ENCODE results near the gene PEAK1.

The PEAK1 gene

DNA sequence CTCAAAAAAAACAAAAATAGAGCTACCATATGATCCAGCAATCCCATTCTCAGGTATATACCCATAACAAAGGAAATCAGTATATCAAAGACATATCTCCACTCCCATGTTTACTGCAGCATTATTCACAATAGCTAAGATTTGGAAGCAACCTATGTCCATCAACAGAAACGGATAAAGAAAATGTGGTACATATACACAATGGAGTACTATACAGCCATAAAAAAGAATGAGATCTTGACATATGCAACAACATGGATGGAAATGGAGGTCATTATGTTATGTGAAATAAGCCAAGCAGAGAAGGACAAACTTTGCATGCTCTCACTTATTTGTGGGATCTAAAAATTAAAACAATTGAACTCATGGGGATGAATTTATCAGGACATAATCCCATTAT lies 19.6 kb downstream of the PEAK1 start:
- Mint-ChIP-seq H3K27ac (no peak overlapping the region), H3K4me3 (no peak overlapping the region), H3K27me3 (no peaks in the 10 kb centered on the region), H3K36me3 (peaks cover 26% of the 10 kb centered on the region), H3K4me1 (peaks cover 5% of the 10 kb centered on the region), H3K9me3 (peaks cover 24% of the 10 kb centered on the region)
- ATAC-seq (ENCODE audit: low read depth) (no peak), DNase-seq (ENCODE audit: low spot score in 2 of 2) (no peak)

DNA sequence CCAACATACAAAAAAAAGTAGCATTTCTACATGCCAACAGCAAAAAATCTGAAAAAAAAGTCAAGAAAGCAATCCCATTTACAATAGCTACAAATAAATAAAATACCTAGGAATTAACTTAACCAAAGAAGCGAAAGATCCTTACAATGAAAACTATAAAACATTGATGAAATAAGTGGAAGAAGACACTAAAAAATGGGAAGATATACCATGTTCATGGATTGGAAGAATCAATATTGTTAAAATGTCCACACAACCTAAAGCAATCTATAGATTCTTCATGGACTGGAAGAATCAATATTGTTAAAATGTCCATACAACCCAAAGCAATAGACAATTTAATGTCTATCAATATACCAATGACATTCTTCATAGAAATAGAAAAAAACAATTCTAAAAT lies 21.0 kb downstream of the PEAK1 start:
- H3K27me3 Mint-ChIP-seq, result no peaks in the 10 kb centered on the region
- H3K36me3 Mint-ChIP-seq, result peaks cover 29% of the 10 kb centered on the region
- no peak overlapping the region for H3K27ac Mint-ChIP-seq
- DNase-seq (ENCODE audit: low spot score in 2 of 2) (no peak), ATAC-seq (ENCODE audit: low read depth) (no peak)
- peaks cover 5% of the 10 kb centered on the region for H3K4me1 Mint-ChIP-seq
- no peak overlapping the region for H3K4me3 Mint-ChIP-seq
- peaks cover 26% of the 10 kb centered on the region for H3K9me3 Mint-ChIP-seq

DNA sequence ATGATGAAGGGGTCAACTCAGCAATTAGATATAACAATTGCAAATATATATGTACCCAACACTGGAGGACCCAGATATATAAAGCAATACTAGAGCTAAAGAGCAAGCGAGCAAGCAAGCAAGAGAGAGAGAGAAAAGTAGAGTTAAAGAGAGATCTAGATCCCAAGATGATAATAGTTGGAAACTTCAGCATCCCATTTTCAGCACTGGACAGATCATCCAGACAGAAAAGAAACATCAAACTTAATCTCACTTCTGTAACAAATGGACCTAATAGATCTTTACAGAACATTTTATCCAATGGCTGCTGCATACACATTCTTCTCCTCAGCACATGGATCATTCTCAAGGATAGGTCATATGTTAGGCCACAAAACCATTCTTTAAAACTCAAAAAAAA lies 23.2 kb downstream of the PEAK1 start:
- Mint-ChIP-seq H3K36me3 (peaks cover 35% of the 10 kb centered on the region), H3K4me1 (peaks cover 8% of the 10 kb centered on the region), H3K9me3 (peaks cover 26% of the 10 kb centered on the region), H3K4me3 (no peak overlapping the region), H3K27ac (no peak overlapping the region), H3K27me3 (no peaks in the 10 kb centered on the region)
- DNase-seq (ENCODE audit: low spot score in 2 of 2) (no peak), ATAC-seq (ENCODE audit: low read depth) (no peak)

DNA sequence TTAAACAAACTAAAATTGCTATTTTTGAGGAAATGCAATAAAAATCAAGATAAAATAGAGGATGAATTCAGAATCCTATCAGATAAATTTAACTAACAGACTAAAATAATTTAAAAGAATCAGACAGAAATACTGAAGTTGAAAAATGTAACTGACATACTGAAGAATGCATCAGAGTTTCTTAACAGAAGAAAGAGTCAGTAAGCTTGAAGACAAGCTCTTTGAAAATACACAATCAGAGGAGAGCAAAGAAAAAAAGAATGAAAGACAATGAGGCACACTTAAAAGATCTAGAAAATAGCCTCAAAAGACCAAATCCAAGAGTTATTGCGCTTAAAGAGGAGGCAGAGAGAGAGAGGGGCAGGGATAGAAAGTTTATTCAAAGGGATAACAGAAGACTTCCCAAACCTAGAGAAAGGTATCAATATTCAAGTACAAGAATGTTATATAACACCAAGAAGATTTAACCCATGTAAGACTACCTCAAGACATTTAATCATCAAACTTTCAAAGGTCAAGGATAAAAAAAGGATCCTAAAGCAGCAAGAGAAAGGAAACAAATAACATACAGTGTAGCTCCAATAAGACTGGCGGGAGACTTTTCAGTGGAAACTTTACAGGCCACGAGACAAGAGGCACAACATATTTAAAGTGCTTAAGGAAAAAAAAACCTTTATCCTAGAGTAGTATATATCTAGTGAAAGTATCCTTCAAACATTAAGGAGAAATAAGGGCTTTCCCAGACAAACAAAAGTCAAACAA lies 24.7 kb downstream of the PEAK1 start:
- peaks cover 25% of the 10 kb centered on the region for H3K9me3 Mint-ChIP-seq
- H3K27ac Mint-ChIP-seq, result no peak overlapping the region
- H3K4me3 Mint-ChIP-seq, result no peak overlapping the region
- DNase-seq (ENCODE audit: low spot score in 2 of 2) (no peak), ATAC-seq (ENCODE audit: low read depth) (no peak)
- H3K27me3 Mint-ChIP-seq, result no peaks in the 10 kb centered on the region
- H3K4me1 Mint-ChIP-seq, result peaks cover 10% of the 10 kb centered on the region
- peaks cover 33% of the 10 kb centered on the region for H3K36me3 Mint-ChIP-seq

DNA sequence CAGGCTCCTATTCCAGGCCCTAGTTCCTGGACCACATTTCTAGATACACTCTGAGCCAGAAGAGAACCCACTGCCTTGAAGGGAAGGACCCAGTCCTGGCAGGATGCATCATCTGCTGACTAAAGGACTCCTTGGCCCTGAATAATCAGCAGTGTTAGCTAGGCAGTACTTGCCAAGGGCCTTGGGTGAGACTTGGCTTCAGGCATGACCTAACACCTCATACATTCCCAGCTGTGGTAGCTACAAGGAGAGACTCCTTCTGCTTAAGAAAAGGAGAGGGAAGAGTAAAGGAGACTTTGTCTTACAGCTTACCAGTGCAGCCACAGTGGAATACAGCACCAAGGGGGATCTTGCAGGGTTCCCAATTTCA lies 26.4 kb downstream of the PEAK1 start:
- Mint-ChIP-seq H3K27ac (no peak overlapping the region), H3K27me3 (no peaks in the 10 kb centered on the region), H3K9me3 (peaks cover 17% of the 10 kb centered on the region), H3K36me3 (peaks cover 26% of the 10 kb centered on the region), H3K4me1 (peaks cover 23% of the 10 kb centered on the region), H3K4me3 (no peak overlapping the region)
- ATAC-seq (ENCODE audit: low read depth) (no peak), DNase-seq (ENCODE audit: low spot score in 2 of 2) (no peak)

DNA sequence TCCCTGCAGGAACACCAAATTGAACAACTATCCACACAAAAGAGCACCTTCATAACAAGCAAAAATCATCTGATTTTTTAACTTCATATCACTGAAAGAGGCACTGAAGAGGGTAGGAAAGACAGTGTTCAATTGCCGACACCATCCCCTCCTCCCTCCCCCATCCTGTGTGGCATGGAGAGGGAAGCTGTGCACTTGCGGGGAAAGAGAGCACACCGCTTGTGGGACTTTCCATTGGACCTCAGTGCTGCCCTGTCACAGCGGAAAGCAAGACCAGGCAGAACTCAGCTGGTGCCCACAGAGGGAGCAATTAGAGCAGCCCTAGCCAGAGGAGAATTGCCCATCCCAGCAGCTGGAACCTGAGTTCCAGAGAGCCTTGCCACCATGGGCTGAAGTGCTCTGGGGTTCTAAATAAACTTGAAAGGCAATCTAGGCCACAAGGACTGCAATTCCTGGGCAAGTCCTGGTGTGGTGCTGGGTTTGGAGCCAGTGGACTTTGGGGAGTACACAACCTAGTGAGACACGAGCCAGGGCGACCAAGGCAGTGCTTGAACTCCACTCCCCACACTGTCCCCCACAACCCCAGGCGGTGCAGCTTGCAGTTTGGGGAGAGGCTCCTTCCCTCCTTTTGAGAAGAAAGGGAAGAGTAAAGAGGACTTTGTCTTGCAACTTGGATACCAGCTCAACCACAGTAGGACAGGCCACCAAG lies 27.0 kb downstream of the PEAK1 start:
- H3K36me3 Mint-ChIP-seq, result peaks cover 22% of the 10 kb centered on the region
- H3K27ac Mint-ChIP-seq, result no peak overlapping the region
- DNase-seq (ENCODE audit: low spot score in 2 of 2) (no peak), ATAC-seq (ENCODE audit: low read depth) (no peak)
- H3K27me3 Mint-ChIP-seq, result no peaks in the 10 kb centered on the region
- H3K9me3 Mint-ChIP-seq, result peaks cover 15% of the 10 kb centered on the region
- no peak overlapping the region for H3K4me3 Mint-ChIP-seq
- H3K4me1 Mint-ChIP-seq, result peaks cover 25% of the 10 kb centered on the region

DNA sequence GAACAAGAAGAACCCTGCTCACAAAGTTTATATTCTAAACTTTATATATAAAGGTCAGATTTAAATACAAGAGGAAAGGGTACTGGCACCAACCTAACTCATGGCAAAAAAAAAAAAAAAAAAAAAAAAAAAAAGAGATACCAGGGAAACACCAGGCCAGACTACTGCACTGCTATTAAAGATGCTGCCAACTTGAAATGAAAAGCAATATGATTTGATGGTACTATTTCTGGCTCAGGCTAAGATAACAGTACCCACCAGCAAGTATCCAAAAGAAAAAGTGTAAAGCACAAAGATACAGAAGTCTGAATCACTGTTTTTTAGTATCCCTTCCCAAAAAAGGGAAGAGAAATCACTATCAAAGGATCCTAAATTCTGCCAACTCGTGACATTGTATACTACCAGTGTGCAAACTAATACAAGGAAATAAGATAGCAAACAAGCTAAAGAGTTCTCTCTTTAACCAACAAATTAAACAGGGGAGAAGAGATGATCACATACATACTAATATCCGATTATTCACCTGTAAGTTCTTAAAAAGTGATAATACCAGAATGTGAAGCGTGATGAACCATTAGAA lies 28.4 kb downstream of the PEAK1 start:
- Mint-ChIP-seq H3K27me3 (no peaks in the 10 kb centered on the region), H3K9me3 (peaks cover 9% of the 10 kb centered on the region), H3K4me3 (no peak overlapping the region), H3K4me1 (peaks cover 35% of the 10 kb centered on the region), H3K36me3 (peaks cover 17% of the 10 kb centered on the region), H3K27ac (no peak overlapping the region)
- no peak for ATAC-seq (ENCODE audit: low read depth)
- DNase-seq (ENCODE audit: low spot score in 2 of 2), result no peak

DNA sequence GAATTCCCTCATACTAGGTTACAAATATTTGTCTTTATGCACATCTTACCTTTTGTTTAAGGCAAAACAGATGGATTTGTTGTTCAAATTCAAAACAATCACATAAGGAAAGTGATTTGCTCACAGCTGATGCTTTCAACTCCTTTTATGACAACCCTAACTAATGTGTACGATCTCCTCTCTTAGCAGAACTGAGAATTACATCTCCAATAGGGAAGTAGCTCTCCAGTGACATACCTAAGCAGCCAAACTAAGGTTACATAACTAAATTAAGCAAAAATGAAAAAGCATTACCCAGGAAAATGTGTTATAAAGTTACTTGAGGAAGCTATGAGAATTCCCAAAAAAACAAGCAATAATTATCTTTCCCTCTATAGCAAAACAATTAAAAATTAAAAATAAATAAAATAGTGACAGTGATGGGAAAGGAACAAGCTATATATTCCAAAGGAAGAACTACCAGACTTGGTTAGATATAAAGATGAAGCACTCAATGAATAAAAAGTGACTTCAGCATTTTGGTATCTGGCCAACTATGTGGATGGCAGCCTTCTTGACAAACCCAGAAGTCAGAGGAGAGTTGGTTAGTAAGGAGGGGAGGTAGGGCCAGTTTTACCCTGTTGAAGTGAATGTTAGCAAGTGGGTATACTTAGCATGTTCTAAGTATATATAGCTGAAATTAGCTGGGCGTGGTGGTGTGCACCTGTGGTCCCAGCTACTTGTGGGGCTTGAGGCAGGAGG lies 32.4 kb downstream of the PEAK1 start:
- ATAC-seq (ENCODE audit: low read depth), result peak; percentile 77
- Mint-ChIP-seq H3K27me3 (no peaks in the 10 kb centered on the region), H3K4me3 (no peak overlapping the region), H3K36me3 (peaks cover 3% of the 10 kb centered on the region), H3K9me3 (no peaks in the 10 kb centered on the region), H3K4me1 (peaks cover 33% of the 10 kb centered on the region), H3K27ac (peak overlapping the region; percentile 70)
- no peak for DNase-seq (ENCODE audit: low spot score in 2 of 2)

DNA sequence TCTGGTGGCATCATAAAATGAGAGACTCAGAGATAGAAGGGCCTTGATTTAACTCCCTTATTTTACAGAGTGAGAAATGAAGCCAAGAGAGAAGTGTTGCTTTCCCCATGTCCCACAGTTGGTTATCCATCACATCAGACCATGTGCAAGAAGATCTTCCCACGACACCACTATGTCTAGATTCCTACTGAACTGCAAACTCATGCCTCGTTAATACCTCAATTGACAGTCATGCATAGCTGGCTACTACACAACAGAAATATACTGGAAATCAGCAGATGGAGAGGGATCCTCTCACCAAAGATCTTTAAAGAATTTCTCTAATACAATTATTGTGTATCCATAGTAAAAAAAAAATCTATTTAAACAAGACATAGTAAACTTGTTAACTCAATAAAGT lies 33.3 kb downstream of the PEAK1 start:
- Mint-ChIP-seq H3K27me3 (no peaks in the 10 kb centered on the region), H3K27ac (no peak overlapping the region), H3K9me3 (no peaks in the 10 kb centered on the region), H3K4me3 (no peak overlapping the region), H3K4me1 (peaks cover 38% of the 10 kb centered on the region), H3K36me3 (peaks cover 3% of the 10 kb centered on the region)
- no peak for DNase-seq (ENCODE audit: low spot score in 2 of 2)
- no peak for ATAC-seq (ENCODE audit: low read depth)

DNA sequence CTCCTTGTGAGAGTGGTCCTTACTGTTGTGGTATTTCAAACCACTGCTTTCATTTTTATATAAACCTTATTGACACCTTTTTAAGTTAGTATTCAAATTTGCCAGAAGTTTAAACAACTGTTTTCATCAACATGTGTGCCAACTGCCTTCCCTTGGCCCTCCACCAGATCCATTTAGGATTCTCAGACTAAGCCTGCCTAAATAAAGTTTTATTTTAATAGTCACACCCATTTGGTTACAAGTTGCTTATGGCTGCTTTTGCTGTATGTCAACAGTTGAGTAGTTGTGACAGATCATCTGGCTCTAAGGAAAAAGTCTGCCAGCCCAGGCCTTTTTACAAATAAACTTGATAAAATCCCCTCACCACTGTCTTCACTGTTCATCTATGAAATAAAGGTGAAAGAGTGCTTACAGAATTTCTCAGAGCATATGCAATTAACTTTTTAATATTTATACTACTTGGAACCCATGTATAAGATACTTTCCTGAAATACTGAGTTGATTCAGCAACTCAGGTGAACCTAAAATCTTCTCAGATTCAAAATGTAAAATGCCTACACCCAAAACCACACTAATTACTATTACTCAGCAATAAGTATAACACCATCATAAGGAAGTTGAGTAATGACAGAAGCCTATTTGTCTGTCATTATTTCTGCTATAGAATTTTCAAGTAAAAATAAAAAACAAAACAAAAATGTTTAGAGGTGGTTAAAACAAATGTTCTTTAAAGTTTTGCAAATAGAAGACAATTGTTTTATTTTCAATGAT lies 35.1 kb downstream of the PEAK1 start:
- H3K27ac Mint-ChIP-seq, result no peak overlapping the region
- H3K9me3 Mint-ChIP-seq, result no peaks in the 10 kb centered on the region

DNA sequence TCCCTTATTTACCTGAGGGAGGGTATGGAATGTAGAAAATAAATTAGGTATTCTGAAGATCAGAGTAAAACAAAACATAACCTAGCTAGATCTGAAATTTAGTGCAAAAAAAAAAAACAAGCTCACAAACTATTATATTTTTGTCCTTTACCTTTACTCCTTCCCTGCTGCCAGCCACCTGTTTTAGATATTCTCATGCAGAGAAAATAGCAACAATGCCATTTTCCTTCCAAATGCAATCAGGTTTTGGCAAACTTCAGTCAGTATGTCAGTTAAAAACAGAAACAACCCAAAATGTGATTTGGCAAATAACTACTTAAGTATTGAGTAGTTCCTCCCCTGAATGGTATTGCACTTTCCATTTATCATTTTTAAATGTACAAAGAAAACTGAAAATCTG lies 35.8 kb downstream of the PEAK1 start:
- H3K36me3 Mint-ChIP-seq, result peaks cover 3% of the 10 kb centered on the region
- H3K27me3 Mint-ChIP-seq, result no peaks in the 10 kb centered on the region
- H3K27ac Mint-ChIP-seq, result no peak overlapping the region
- no peaks in the 10 kb centered on the region for H3K9me3 Mint-ChIP-seq
- H3K4me3 Mint-ChIP-seq, result no peak overlapping the region
- H3K4me1 Mint-ChIP-seq, result peaks cover 29% of the 10 kb centered on the region
- ATAC-seq (ENCODE audit: low read depth) (no peak), DNase-seq (ENCODE audit: low spot score in 2 of 2) (no peak)

More for the DNA sequence above, 35.1 kb downstream of the PEAK1 start:
- ATAC-seq (ENCODE audit: low read depth), result no peak
- no peak for DNase-seq (ENCODE audit: low spot score in 2 of 2)
- Mint-ChIP-seq H3K36me3 (peaks cover 3% of the 10 kb centered on the region), H3K4me1 (peaks cover 35% of the 10 kb centered on the region), H3K4me3 (no peak overlapping the region), H3K27me3 (no peaks in the 10 kb centered on the region)

DNA sequence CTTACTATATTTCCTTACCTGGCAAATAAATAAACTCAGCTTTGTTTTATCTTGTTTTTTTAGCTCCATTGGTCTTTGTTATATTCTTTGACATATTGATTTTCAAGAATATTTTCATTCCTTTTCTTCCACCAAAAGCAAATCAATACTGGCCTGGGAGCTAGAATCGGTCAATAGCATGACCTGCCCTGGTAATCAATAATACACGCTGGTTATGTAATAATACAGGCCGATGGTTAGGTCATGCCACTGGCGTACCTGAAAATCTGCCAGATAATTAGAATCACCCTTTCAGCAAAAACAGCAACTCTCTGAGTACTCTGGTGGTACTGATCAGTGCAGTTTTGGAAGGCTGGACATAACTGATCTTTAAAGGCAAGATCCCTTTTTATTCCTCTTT lies 39.9 kb downstream of the PEAK1 start:
- Mint-ChIP-seq H3K27ac (no peak overlapping the region), H3K9me3 (no peaks in the 10 kb centered on the region), H3K4me3 (no peak overlapping the region), H3K36me3 (no peaks in the 10 kb centered on the region), H3K4me1 (peaks cover 14% of the 10 kb centered on the region), H3K27me3 (no peaks in the 10 kb centered on the region)
- no peak for ATAC-seq (ENCODE audit: low read depth)
- DNase-seq (ENCODE audit: low spot score in 2 of 2), result no peak

DNA sequence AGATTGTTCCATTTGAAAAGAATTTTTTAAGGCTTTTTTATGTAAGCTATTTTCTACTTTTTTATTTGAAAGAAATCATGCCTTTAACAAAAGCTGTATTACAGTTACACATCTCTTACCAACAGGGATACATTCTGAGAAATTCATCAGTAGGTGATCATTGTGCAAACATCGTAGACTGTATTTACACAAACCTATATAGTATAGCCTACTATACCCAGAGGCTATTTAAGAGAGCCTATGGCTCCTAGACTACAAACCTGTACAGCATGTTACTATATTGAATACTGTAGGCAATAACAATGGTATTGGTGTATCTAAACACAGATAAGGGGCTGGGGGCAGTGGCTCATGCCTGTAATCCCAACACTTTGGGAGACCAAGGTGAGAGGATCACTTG lies 43.1 kb downstream of the PEAK1 start:
- no peak for DNase-seq (ENCODE audit: low spot score in 2 of 2)
- no peak for ATAC-seq (ENCODE audit: low read depth)
- Mint-ChIP-seq H3K4me3 (no peak overlapping the region), H3K9me3 (no peaks in the 10 kb centered on the region), H3K4me1 (peaks cover 17% of the 10 kb centered on the region), H3K27me3 (no peaks in the 10 kb centered on the region), H3K36me3 (no peaks in the 10 kb centered on the region), H3K27ac (no peak overlapping the region)
